Stimulated activated CD4-positive, alpha-beta T cell treated with anti-CD3 and anti-CD28 coated beads, Interleukin-2, amount 100 ng/mL, for 24 hours (primary cell): ENCODE results near the gene MPP3.
"Not testable (repeated sequence)": the region's sequence is repeated elsewhere in the genome, so short reads cannot be mapped to it uniquely, and the experiment has no call there.

ENCODE experiments used
- DNase-seq, 2 donors: peaks; one replicate each; pipeline ENCODE4 v3.0.0-alpha.2; 2020

MPP3 gene

DNA sequence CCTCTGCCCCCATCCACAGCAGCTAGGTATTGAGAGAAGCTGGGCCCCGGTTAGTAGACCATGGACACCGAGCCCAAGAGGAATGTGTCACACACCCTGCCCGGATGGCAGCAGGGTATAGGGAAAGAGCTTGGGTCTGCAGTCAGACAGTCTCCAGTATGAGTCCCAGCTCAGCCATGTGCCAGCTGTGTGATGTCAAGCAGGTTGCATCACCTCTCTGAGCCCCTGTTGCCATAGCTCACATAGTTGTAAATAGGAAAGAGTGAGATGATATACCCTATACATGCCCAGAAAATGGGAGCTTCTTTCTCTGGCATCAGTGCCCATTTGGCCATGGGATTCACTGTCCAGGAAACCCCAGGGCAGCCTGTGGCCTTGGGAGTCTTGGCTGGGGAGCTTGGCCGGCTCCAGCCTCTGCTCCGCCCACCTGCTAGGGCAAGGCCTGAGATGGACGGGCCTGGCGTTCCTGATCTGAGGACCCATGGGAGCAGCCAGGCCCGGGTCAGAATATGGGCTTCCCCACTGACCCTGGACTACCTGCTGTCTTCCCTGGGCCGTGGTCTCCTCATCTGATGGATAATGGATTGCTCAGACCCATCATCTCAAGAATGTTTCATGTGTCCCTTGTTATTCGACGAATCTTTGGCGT, 27.3 kb upstream of the MPP3 start:
- DNase-seq: no peak

DNA sequence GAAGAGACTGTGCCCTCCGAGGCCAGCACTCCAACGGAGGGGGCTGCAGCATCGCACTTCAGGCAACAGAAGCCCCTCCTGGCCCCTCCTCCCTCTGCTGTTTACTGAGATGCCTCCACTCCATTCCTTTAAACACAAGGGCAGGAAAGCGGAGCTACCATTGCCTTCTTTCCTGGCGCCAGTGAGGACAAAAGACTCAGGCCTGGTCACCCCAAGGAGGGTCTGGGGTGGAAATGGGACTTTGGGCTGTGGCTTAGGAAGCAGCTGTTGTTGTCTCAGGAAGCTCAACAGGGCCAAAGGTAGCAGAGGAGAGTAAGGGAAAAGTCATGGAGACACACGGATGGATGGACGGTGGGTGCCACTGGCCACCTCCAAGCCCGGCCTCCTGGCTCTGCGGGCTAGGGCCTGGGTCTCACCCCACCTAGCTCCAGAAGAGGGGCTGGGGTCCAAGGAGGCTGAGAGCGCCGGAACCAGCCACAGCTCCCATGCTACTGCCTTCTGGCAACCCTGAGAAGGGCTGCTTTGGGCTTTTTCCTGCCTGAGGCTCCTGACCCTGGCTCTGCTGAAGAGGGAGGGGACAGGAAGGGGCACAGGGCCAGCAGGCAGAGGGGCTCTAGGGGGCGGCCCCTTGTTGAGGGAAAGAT, 25.1 kb upstream of the MPP3 start:
- no peak for DNase-seq

DNA sequence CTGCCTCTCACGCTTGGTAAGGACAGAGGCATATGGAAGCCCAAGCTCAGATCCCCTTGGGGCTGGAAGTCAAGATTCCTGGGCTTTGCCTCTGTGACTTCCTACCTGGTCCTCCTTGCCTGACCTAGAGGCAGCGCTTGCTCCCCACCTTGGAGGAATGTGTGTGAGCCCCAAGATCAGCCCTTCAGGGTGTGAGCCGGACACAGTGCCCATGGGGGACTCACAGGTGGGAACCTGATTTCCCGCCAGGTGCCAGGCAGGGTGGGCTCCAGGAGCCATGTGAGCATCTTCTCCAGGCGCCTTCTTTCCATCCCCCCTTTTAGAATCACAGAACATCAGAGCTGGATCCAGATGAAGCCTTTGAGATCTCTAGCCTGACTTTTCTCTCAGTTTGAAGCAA, 24.2 kb upstream of the MPP3 start:
- DNase-seq: no peak

DNA sequence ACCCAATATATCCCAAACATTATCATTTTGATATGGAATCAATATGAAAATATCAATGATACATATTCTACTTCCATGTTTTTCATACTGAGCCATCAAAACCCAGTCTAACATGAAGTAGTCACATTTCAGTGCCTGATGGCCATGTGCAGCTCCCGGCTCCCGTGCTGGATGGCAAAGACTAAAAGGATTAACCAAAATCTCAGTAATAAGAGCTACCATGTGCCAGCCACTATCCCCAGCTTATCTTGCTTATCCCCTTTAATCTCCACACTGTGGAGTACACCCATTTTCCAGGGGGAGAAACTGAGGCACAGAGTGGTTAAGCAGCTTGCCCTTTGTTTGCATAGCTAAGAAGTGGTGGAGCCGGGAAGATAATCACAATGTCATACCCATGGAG, 23.2 kb upstream of the MPP3 start:
- no peak for DNase-seq

DNA sequence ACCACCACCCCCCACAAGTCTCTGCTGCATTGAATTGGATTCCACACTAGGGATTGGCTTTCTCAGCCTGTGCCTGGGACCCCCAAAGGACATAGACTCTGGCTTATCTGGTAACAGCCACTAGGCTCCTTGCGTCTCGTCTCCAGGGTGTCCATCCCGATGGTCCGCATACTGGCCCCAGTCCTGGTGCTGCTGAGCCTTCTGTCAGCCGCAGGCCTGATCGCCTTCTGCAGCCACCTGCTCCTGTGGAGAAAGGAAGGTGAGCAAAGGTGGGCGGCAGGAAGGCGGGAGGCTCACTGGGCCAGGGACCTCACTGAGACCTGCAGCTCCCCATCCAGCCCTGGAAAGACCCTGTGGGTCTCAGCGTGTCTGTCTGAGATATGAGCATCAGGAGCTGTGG, 22.1 kb upstream of the MPP3 start:
- no peak for DNase-seq

DNA sequence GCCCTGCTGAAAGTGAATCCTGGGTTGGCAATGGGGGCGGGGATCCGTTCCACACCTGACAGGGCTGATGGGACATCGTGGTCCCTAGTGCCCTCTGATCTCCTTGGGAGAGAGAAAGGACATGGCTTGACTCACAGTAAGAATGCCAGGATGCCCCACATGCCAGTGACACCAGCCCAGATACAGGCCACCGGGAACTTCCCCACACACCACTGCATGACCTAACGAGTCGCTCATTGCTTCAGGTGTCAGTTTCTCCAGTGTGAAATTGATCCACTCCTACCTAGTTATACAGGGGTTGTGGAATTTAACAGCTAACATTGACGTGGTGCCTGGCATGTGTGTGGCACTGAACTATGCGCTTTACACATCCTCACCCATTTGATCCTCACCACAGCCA, 21.6 kb upstream of the MPP3 start:
- no peak for DNase-seq

DNA sequence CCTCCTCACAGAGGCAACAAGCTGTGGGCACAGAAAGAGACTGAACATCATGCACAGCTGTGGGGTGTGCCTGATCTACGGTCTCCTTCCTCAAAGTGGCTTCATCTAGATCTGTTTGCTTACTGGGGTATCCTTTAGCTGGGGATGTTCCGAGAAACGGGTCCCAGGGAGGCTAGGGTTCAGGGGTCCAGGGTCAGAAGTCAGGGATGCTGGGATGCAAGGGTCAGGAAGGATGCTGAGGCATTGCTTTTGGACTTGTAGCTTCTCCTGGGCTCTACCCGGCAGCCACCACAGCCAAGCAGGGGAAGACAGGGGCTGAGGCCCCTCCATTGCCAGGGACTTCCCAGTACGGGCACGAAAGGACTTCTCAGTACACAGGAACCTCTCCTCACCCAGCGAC, 20.6 kb upstream of the MPP3 start:
- DNase-seq: no peak

DNA sequence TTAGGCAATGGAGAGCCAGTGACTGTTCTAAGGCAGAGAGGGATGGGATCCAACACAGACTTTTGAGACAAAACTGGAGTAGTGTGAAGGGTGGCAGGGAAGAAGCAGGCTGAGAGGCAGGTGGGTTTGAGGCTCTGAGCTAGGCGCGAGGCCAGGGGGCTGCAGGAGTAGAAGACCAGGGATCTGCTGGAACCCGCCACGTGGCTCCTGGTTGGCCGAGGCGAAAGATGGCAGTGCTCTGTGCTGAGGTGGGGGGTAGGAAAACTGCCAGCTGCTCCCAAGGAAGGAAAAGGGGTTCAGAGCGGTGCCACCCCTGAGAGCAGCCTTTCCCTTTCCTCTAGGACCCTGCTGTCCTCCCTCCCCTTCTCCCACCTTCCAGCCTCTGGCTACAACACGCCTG, 19.6 kb upstream of the MPP3 start:
- no peak for DNase-seq

DNA sequence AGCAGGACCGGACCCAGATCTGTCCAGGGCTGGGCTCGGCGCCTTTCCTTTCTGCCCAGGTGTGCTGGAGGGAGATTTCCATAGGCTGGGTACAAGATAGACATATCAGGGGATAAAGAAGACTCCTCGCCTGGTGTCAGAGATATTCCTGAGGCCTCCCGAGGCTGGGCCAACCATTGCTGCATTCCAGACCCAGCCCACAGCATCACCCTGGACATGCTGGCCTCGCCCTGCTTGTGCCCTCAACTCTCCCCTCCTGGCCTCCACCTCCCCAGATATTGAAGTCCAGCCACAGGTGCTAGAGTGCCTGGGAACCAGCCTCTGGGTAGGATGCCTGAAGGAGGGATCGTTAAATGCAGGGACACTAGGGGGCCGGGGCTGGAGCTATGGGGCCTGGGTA, 16.2 kb upstream of the MPP3 start:
- no peak for DNase-seq

DNA sequence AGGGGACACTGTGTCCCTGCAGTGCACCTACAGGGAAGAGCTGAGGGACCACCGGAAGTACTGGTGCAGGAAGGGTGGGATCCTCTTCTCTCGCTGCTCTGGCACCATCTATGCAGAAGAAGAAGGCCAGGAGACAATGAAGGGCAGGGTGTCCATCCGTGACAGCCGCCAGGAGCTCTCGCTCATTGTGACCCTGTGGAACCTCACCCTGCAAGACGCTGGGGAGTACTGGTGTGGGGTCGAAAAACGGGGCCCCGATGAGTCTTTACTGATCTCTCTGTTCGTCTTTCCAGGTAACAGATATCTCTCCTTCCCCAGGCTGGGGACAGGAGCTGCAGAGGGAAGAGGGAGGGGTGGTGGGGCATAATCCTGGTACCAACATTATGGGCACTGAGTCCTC, 15.7 kb upstream of the MPP3 start:
- no peak for DNase-seq

DNA sequence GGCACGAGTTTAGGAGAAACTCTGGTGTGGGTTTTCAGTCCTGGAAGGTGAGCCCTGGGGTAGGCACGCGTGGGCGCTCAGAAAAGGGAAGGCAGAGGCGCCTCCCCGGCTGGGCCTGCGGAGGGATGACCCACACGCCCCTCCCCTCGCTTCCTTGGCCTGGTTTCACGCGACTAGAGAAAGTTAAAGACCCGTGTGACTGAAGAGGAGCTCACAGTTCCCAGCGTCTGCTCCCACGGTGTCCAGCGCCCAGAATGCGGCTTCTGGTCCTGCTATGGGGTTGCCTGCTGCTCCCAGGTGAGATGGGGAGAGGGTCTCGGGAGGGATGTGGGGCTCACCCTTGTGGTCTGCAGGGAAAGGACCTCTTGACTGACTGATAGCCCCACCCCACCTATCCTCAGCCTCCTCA, 14.0 kb upstream of the MPP3 start, which contains the start of gene CD300LG:
Gene CD300LG, plus strand, starts transcription at position 214 of the 409 bp plus-strand sequence. Its CDS starts 41 bp downstream, at position 255.
- DNase-seq: no peak

DNA sequence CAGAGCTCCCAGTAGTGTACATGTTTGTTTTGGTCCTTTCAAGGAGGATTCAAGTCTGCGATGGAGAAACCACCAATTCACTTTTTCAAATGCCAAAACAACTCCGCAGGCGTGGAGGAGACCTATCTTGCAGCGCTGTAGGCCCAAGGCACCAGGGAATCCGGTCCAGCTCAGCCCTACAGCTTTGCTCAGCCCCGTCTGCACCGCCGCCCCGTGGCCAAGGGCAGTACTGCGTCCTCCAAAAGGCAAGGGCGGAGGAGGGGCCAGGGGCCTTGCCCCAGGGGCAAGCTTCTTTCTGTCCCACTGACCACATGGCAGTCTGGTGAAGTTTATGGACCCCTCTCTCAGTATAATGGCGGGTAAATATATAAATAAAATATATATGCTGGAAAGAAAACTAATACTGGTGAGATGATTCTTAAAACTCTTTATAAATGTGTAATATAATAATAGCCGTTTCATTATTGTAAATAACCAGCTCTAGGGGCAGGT, 13.3 kb upstream of the MPP3 start:
- peak; percentile 85 to 89 for DNase-seq

DNA sequence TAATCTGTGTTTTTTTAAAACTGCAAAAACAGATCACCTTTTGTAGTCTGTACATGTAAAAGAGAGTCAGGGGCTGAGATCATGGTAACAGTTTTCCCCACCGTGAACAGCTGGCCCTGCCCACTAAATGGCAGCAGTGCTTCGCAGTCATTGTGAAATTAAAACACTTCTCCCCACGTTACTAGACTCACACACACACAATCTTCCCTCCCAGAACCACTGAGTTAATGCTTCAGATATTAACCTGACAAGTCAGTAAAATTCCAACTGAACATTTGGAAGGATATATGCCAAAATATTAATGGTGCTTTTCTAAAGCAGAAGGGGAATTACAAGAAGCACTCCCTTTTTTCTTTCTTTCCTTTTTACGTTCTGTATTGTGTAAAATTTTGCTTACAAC, 12.8 kb upstream of the MPP3 start:
- DNase-seq: no peak

DNA sequence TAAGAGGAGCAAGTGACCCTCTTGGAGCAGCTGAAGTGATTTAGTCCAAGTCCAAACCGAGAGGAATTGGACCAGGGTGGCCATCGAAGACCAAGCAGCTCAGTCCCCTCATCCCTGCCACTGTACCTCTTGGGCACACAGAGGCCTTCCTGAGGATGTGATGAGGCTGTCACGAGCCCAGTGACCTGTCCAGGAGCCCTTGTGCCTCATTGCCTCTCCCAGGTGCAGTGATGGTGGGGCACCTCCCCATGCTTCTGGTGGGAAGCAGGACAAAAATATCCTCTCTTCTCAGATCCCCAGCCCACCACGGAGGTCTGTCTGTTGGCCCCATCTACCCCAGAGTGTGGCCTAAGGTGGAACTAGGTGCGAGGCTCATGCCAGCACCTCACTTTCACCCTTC, 11.3 kb upstream of the MPP3 start:
- no peak for DNase-seq

DNA sequence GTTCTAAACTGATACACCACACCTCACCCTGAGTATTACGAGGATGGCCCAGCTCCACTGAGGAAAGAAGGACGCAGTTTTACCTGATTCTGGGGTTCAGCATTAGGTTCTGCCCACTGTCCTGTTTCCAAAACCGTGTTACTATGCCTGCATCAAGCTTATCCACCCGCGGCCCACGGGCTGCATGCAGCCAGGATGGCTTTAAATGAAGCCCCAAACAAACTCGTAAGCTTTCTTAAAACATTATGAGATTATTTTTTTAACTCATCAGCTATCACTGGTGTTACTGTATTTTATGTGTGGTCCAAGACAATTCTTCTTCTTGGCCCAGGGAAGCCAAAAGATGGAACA, 10.0 kb upstream of the MPP3 start:
- DNase-seq: no peak

DNA sequence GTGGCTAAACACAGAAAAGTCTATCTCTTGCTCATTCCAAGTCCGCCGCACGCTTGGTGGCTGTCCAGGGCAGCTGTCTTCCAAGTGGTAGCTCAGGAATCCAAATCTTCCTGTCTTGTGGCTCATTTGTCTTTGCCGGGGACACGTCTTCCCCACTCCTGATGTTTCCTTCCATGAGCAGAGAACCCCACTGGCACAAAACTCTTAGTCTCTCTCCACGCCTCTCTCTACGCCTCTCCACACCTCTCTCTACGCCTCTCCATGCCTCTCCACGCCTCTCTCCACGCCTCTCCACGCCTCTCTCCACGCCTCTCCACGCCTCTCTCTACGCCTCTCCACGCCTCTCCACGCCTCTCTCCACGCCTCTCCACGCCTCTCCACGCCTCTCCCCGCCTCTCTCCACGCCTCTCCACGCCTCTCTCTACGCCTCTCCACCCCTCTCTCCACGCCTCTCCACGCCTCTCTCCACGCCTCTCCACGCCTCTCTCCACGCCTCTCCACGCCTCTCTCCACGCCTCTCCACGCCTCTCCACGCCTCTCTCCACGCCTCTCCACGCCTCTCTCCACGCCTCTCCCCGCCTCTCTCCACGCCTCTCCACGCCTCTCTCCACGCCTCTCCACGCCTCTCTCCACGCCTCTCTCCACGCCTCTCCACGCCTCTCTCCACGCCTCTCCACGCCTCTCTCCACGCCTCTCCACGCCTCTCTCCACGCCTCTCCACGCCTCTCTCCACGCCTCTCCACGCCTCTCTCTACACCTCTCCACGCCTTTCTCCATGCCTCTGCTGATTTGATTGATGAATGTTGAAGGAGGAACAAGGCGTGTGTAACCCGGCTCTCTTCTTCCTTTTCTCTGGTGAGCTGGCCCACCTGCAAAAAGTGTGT, 9.4 kb upstream of the MPP3 start:
- DNase-seq: not testable (repeated sequence)

DNA sequence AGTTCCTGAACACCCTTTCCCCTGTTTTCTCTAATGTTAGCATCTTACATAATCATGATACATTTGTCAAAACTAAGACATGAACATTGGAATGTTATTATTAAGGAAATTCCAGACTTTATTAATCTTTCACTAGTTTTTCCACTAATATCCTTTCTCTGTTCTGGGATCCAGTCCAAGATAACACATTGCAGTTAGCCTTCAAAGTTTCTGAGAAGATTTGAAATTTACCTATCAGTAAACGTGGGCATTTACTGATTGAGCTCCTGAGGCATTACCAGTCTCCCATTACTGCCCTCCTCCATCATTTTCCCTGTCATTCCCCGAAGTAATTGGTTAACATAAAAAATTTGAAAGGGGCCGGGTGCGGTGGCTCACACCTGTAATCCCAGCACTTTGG, 8.3 kb upstream of the MPP3 start:
- DNase-seq: no peak

DNA sequence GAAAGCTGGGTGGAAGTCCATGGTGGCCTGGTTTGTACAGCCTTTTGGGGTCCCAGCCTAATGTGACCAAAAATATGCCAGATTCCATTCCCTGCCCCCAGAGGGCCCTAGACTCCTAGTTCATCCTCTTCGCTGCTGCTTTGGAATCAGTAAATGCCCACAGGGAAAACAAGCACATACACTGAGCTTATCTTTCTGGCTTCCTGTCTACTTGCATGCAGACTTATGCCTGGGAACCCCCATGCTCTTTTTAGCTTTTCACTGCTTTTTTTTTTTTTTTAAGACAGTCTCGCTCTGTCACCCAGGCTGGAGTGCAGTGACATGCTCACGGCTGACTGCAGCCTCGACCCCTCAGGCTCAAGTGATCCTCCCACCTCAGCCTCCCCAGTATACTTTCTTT, 7.9 kb upstream of the MPP3 start:
- DNase-seq: no peak

DNA sequence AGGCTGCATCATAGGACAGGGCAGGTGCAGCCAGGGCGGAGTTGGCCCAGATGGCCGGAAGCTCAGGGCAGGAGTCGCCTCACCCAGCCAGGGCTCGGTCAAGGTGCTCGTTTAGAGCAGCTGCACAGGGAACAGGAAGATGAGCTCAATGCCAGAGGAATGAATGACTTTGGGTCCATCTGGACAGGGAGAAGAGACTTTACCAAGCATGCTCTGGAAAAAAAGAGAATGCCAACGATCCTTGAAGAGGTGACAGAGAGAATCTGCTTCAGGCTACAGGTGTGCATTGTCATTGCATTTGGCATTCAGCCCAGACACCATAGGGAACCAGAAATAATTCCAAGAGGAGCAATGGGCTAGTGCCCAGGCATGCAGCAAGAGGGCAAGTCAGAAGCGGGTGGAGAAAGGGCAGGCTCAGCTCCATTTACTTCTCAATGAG, 6.7 kb upstream of the MPP3 start:
- no peak for DNase-seq

DNA sequence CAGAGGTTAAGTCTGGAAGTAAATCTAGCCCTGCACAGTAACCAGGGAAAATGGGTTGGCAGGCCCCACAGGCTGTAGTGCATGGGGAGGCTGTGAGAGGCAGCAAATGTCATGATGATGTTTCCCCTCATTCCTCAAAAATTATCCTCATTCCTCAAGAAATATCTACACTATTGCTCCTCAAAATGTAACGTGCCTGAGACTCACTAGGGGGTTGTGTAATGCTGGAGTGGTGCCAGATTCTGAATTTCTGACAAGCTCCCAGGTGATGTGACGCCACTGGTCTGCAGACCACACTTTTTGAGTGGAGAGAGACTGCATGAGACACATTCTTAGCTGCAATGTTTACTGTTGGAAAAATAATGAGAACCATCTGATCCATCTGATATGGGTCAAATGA, 1.2 kb upstream of the MPP3 start:
- no peak for DNase-seq

DNA sequence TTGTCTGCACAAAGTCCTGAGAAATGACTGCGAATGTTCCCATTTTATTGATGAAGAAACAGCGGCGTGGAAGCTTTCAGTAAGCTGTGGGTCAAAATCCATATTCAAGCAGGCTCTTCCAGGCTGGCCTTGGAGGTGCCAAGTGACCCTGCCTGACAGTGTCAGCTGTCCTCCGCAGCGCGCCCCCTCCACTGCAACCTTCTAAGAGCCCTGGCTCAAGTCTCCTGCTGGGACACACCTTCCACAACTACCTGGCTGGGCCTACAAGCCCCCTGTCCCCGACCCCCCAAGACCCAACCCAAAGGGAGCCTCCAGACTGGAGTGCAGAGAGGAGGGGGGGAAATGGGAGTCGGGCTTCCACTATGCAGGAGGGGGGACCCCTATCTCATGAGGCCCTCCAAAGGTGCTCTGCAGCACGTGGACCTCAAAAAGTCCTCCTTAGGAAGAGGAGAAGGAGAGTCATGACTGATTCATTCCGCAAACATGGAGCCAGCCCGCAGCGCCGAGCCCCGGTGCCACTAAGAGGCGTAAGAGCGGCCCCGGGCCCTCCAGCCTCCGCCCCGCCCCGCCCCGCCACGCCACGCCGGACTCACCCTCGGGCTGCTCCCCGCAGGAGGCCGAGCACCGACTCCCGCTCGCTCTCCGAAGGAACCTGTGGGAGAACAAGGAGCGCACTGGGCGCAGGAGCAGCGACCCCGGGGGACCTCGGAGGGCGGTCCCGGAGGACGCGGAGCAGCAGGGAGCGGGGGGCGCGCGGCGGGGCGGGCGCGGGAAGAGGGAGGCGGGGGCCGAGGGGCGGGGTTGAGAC, 574 bp downstream of the MPP3 start:
- peak; percentile 28 to 40 for DNase-seq

DNA sequence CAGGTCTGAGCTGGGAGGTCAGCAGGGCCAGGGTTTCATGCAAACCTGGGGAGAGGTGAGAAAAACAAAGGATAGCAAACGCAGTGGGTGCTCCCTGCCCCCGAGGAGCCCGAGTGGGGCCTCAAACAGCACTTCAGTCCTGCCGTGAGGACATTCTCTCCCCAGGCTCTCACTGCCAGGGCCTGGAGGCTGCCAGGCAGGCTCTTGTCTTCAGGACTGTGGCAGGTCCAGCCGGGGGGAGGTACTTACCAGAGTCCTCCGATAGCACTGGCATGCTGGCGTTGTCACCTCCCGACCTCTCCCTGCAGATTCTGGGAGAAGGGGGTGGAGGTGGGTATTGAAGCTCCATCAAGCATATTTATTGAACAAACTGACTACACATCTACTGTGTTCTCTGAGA, 1.3 kb downstream of the MPP3 start:
- no peak for DNase-seq
